A549 (cell line): ENCODE data around the gene RCVRN. TPM values are rescaled to one million over a fixed set of nuclear protein-coding genes. Genes with fewer than 3 reads are reported as not detected.
A peak's percentile ranks its signal among the peaks of the same experiment; 100 is the strongest.

Experiments
- ATAC-seq, 2 experiments: fragments of 200-7000 bp in 1 of 2; fragments of >200 bp in 1 of 2; cut with Nextera tagmentation in 1 of 2; cut with Tn5 transposase in 1 of 2; 3 replicates each; pipeline versions ENCODE4 v1.8.0 to v1.9.1; 2018 to 2020; ENCODE audit warnings: mild to moderate bottlenecking in 1 of 2, moderate library complexity in 1 of 2
- CTCF ChIA-PET: fragments of 300-600 bp; sonication (Branson Sonifier 250); formaldehyde crosslinking; extraction: SDS; loops from one replicate; lab custom pipeline; 2021; ENCODE audit warnings: antibody characterized with exemption, inconsistent platforms; lab: Yijun Ruan, JAX
- POLR2A ChIA-PET: fragments of 350-600 bp; formaldehyde crosslinking; extraction: SDS; loops from one replicate; lab custom pipeline; 2021; ENCODE audit warnings: antibody characterized with exemption, inconsistent platforms; lab: Yijun Ruan, JAX
- DNase-seq, 2 experiments: peaks; one replicate each; pipeline versions ENCODE4 v3.0.0 to v3.0.0-alpha.2; 2011 to 2016; ENCODE audit warnings: low read depth in 1 of 2, low spot score in 1 of 2
- FAIRE-seq: peaks from 2 replicates; lab custom pipeline; 2011; peaks lifted over from hg19 to GRCh38; lab: Jason Lieb, UNC
- H3K27ac ChIP-seq, 2 experiments: fragments of >200 bp; sonication (Bioruptor Twin); formaldehyde crosslinking; 3 replicates each; pipeline ENCODE4 v1.5.1; 2016 to 2017
- H3K4me1 ChIP-seq: fragments of >200 bp; sonication (Bioruptor Twin); formaldehyde crosslinking; 3 replicates; pipeline ENCODE4 v1.6.1; 2016
- H3K4me2 ChIP-seq: fragments of >200 bp; sonication (Bioruptor Twin); formaldehyde crosslinking; 3 replicates; pipeline ENCODE4 v1.6.1; 2016
- H3K4me3 ChIP-seq: fragments of >200 bp; sonication (Bioruptor Twin); formaldehyde crosslinking; 3 replicates; pipeline ENCODE4 v1.5.1; 2016
- H3K9me3 ChIP-seq: fragments of >200 bp; sonication (Bioruptor Twin); formaldehyde crosslinking; 3 replicates; pipeline ENCODE4 v1.6.1; 2016
- BHLHE40 ChIP-seq: IDR thresholded peaks from 2 replicates; pipeline ENCODE4 v1.6.1; 2012; ENCODE audit warnings: low read depth, low read length, inconsistent platforms
- FOSB ChIP-seq: fragments of 250-450 bp; sonication (Bioruptor Pico); IDR thresholded peaks from 2 replicates; pipeline ENCODE4 v1.5.0; 2020; ENCODE audit warnings: mild to moderate bottlenecking, moderate library complexity
- FOSL2 ChIP-seq, 2 experiments: fragments of 450-650 bp in 1 of 2; fragments of >200 bp in 1 of 2; sonication (Bioruptor Twin) in 1 of 2; formaldehyde crosslinking; IDR thresholded peaks; 2 replicates each; pipeline versions ENCODE4 v1.5.0 to v1.6.1; 2016 to 2020; ENCODE audit warnings: mild to moderate bottlenecking in 1 of 2, moderate library complexity in 1 of 2
- FOXS1 ChIP-seq: fragments of 250-450 bp; sonication (Bioruptor Pico); IDR thresholded peaks from 2 replicates; pipeline ENCODE4 v1.5.0; 2020; ENCODE audit warnings: mild to moderate bottlenecking, moderate library complexity
- HMGXB4 ChIP-seq: fragments of 250-450 bp; sonication (Bioruptor Pico); IDR thresholded peaks from 2 replicates; pipeline ENCODE4 v1.5.0; 2021; ENCODE audit warnings: mild to moderate bottlenecking, moderate library complexity, borderline replicate concordance
- KDM1A ChIP-seq: fragments of 200-600 bp; sonication (generic); IDR thresholded peaks from 2 replicates; pipeline ENCODE4 v1.6.1; 2016; ENCODE audit warnings: low read depth, mild to moderate bottlenecking
- MAFK ChIP-seq: fragments of 450-650 bp; IDR thresholded peaks from 2 replicates; pipeline ENCODE4 v1.6.1; 2014; ENCODE audit not compliant: partially characterized antibody
- MAX ChIP-seq: IDR thresholded peaks from 2 replicates; pipeline ENCODE4 v1.6.1; 2012
- MAZ ChIP-seq: fragments of 150-350 bp; IDR thresholded peaks from 2 replicates; pipeline ENCODE4 v1.6.1; 2014; ENCODE audit warnings: antibody characterized with exemption, low read depth, low read length, borderline replicate concordance
- MYC ChIP-seq: IDR thresholded peaks from 2 replicates; pipeline ENCODE4 v1.6.1; 2012; ENCODE audit warnings: mild to moderate bottlenecking, inconsistent platforms, low read length, improper control_type of control experiment, borderline replicate concordance
- POLR2A ChIP-seq: IDR thresholded peaks from 2 replicates; pipeline ENCODE4 v1.6.1; 2012; ENCODE audit warnings: mild to moderate bottlenecking, low read length
- POLR2AphosphoS2 ChIP-seq: conservative IDR thresholded peaks from 2 replicates; pipeline ENCODE4 v1.6.1; 2012; ENCODE audit warnings: low read length, improper control_type of control experiment, inconsistent platforms
- RARB ChIP-seq: fragments of 250-450 bp; sonication (Bioruptor Pico); IDR thresholded peaks from 2 replicates; pipeline ENCODE4 v1.8.0; 2021; ENCODE audit warnings: mild to moderate bottlenecking, moderate library complexity
- RNF2 ChIP-seq: fragments of 200-600 bp; sonication (generic); IDR thresholded peaks from 2 replicates; pipeline ENCODE4 v1.6.1; 2016; ENCODE audit warnings: low read depth, mild to moderate bottlenecking, antibody characterized with exemption, moderate library complexity, borderline replicate concordance
- ZC3H11A ChIP-seq: fragments of 450-650 bp; IDR thresholded peaks from 2 replicates; pipeline ENCODE4 v1.6.1; 2014; ENCODE audit warnings: antibody characterized with exemption, mild to moderate bottlenecking
- WGBS: methylation state at CpG from one replicate; pipeline ENCODE4 v1.1.6; 2017; ENCODE audit errors: missing lambda C conversion rate; 5-methylcytosine and 5-hydroxymethylcytosine counted together
- polyA plus RNA-seq, 4 experiments: library from polyadenylated mRNA; depleted of rRNA in 3 of 4; stranded (reverse); fragments of >200 nt; fragmentation: RNase III in 1 of 4; extraction: RNeasy Plus Mini Kit Qiagen cat#74134 plus additional on column Dnase treatment in 1 of 4; gene quantifications; 2 replicates in 3 of 4; 3 replicates in 1 of 4; pipeline ENCODE4 v1.2.3, GENCODE V29; 2011 to 2017
- TF ChIP-seq, protein P1 (sequence below): fragments of >200 bp; sonication (Bioruptor Twin); formaldehyde crosslinking; IDR thresholded peaks from 2 replicates; pipeline ENCODE4 v1.6.1; 2016
- TF ChIP-seq, protein P2 (sequence below): fragments of >200 bp; sonication (Bioruptor Twin); formaldehyde crosslinking; IDR thresholded peaks from 3 replicates; pipeline ENCODE4 v1.5.1; 2016
- TF ChIP-seq, protein P3 (sequence below): IDR thresholded peaks from 2 replicates; pipeline ENCODE4 v1.6.1; 2012
- TF ChIP-seq, protein P4 (sequence below): fragments of >200 bp; sonication (Bioruptor Twin); formaldehyde crosslinking; IDR thresholded peaks from 3 replicates; pipeline ENCODE4 v1.6.1; 2016
- TF ChIP-seq, protein P5 (sequence below): fragments of 150-350 bp; IDR thresholded peaks from 2 replicates; pipeline ENCODE4 v1.6.1; 2014; ENCODE audit warnings: low read depth, mild to moderate bottlenecking, low read length

RCVRN gene
- polyA plus RNA-seq, 2 of the 4 experiments (the other 2 are of a cell fraction), result not detected

DNA sequence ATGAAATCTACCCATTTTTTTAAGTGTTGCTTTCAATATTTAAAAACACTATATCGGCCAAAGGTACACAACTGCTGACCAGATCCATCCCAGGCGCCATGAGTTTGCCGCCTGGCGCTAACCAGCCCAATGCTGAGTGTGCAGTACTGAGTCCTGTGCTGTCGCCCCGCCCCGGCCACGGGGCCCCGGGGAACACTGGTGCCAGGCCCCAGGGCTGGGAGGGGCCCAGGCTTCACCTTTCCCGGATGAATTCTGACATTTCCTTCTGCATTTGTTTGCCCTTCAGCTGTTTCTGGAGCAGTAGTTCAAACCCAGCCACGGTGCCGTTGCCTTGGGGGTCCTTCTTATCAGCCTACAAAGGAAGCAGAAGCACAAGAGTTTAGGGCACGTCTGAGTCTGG is 37.8 kb upstream of the RCVRN start:
- Histone ChIP-seq H3K4me3 (no peak overlapping the region), H3K4me2 (no peak overlapping the region), H3K4me1 (no peaks in the 10 kb centered on the region), H3K9me3 (peaks cover 4% of the 10 kb centered on the region; the same call in 2 of the 3 replicates), H3K27ac (no peak overlapping the region)
- CTCF ChIA-PET, result interaction anchor here (1.2 to 14.3 kb wide), 5 partner anchors 13 to 221 kb away, joined by 3 to 155 read pairs (median 6); no protein-coding TSS in a partner anchor
- FAIRE-seq, result no peak
- ATAC-seq, result no peak
- no peak for DNase-seq
- TF ChIP-seq MAFK (peak; percentile 19), FOSB (CRISPR knock-in tag) (no peak)
- POLR2A ChIA-PET, result no interaction called here
- WGBS, result 46% methylated on average over 13 of the region's 13 CpGs

- DNase-seq (no peak), ATAC-seq (no peak; a peak in 1 of 6 replicates), FAIRE-seq (no peak)
- CTCF ChIA-PET, result interaction anchor here (1.3 to 14.3 kb wide), 5 partner anchors 14 to 676 kb away, joined by 5 to 155 read pairs (median 9); no protein-coding TSS in a partner anchor
- TF ChIP-seq MAX (no peak), HMGXB4 (CRISPR knock-in tag) (no peak), BHLHE40 (no peak), POLR2AphosphoS2 (no peak), RARB (CRISPR knock-in tag) (no peak), ZC3H11A (no peak), MYC (no peak), FOSL2 (IDR thresholded peaks at IDR 0.05) (no peak), FOSL2 (CRISPR knock-in tag; IDR thresholded peaks at IDR 0.05) (no peak), MAZ (no peak), KDM1A (no peak), RNF2 (no peak), POLR2A (no peak), FOXS1 (CRISPR knock-in tag) (no peak)
- TF ChIP-seq, protein P1, sequence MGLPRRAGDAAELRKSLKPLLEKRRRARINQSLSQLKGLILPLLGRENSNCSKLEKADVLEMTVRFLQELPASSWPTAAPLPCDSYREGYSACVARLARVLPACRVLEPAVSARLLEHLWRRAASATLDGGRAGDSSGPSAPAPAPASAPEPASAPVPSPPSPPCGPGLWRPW, result no peak
- TF ChIP-seq, protein P2, sequence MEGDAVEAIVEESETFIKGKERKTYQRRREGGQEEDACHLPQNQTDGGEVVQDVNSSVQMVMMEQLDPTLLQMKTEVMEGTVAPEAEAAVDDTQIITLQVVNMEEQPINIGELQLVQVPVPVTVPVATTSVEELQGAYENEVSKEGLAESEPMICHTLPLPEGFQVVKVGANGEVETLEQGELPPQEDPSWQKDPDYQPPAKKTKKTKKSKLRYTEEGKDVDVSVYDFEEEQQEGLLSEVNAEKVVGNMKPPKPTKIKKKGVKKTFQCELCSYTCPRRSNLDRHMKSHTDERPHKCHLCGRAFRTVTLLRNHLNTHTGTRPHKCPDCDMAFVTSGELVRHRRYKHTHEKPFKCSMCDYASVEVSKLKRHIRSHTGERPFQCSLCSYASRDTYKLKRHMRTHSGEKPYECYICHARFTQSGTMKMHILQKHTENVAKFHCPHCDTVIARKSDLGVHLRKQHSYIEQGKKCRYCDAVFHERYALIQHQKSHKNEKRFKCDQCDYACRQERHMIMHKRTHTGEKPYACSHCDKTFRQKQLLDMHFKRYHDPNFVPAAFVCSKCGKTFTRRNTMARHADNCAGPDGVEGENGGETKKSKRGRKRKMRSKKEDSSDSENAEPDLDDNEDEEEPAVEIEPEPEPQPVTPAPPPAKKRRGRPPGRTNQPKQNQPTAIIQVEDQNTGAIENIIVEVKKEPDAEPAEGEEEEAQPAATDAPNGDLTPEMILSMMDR, result no peak
- TF ChIP-seq, protein P3, sequence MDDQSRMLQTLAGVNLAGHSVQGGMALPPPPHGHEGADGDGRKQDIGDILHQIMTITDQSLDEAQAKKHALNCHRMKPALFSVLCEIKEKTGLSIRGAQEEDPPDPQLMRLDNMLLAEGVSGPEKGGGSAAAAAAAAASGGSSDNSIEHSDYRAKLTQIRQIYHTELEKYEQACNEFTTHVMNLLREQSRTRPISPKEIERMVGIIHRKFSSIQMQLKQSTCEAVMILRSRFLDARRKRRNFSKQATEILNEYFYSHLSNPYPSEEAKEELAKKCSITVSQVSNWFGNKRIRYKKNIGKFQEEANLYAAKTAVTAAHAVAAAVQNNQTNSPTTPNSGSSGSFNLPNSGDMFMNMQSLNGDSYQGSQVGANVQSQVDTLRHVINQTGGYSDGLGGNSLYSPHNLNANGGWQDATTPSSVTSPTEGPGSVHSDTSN, result no peak
- TF ChIP-seq, protein P4, sequence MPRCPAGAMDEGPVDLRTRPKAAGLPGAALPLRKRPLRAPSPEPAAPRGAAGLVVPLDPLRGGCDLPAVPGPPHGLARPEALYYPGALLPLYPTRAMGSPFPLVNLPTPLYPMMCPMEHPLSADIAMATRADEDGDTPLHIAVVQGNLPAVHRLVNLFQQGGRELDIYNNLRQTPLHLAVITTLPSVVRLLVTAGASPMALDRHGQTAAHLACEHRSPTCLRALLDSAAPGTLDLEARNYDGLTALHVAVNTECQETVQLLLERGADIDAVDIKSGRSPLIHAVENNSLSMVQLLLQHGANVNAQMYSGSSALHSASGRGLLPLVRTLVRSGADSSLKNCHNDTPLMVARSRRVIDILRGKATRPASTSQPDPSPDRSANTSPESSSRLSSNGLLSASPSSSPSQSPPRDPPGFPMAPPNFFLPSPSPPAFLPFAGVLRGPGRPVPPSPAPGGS, result no peak
- TF ChIP-seq, protein P5, sequence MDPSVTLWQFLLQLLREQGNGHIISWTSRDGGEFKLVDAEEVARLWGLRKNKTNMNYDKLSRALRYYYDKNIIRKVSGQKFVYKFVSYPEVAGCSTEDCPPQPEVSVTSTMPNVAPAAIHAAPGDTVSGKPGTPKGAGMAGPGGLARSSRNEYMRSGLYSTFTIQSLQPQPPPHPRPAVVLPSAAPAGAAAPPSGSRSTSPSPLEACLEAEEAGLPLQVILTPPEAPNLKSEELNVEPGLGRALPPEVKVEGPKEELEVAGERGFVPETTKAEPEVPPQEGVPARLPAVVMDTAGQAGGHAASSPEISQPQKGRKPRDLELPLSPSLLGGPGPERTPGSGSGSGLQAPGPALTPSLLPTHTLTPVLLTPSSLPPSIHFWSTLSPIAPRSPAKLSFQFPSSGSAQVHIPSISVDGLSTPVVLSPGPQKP, result no peak
- Histone ChIP-seq H3K27ac (no peak overlapping the region), H3K4me2 (no peak overlapping the region), H3K4me3 (no peak overlapping the region), H3K9me3 (peaks cover 4% of the 10 kb centered on the region; the same call in 2 of the 3 replicates), H3K4me1 (no peaks in the 10 kb centered on the region)
- WGBS, result 69% methylated on average over 13 of the region's 13 CpGs
- POLR2A ChIA-PET, result no interaction called here
These were observed 36.2 kb upstream of the RCVRN start for GRCh38 chr17:9941305-9941704.
